ENCODE results near the gene HBG2.

HBG2 gene

GRCh38 chr11:5298451-5298850, 43.9 kb upstream of the HBG2 start:
- no peak for TF ChIP-seq CEBPB (IDR thresholded peaks at IDR 0.05)
- no peak for TF ChIP-seq ZBTB7A (IDR thresholded peaks at IDR 0.05; ENCODE audit: low read depth)
- TF ChIP-seq REST (IDR thresholded peaks at IDR 0.05; ENCODE audit: low read depth): no peak
- TF ChIP-seq NFIC (IDR thresholded peaks at IDR 0.05): no peak
- no peak for TF ChIP-seq RAD21 (IDR thresholded peaks at IDR 0.05; ENCODE audit: low read depth)
- TF ChIP-seq CREB1 (IDR thresholded peaks at IDR 0.05; ENCODE audit: low read depth): no peak

- TF ChIP-seq YY1 (IDR thresholded peaks at IDR 0.05; ENCODE audit: low read depth) (no peak), TAF1 (IDR thresholded peaks at IDR 0.05; ENCODE audit: low read depth) (no peak), CREB1 (IDR thresholded peaks at IDR 0.05; ENCODE audit: low read depth) (no peak), REST (IDR thresholded peaks at IDR 0.05; ENCODE audit: low read depth) (no peak), EP300 (IDR thresholded peaks at IDR 0.05; ENCODE audit: borderline replicate concordance) (no peak), TCF12 (IDR thresholded peaks at IDR 0.05; ENCODE audit: low read depth) (no peak), NFIC (IDR thresholded peaks at IDR 0.05) (no peak), TEAD4 (IDR thresholded peaks at IDR 0.05) (no peak), CEBPB (IDR thresholded peaks at IDR 0.05) (no peak), EGR1 (IDR thresholded peaks at IDR 0.05) (no peak), ZBTB7A (IDR thresholded peaks at IDR 0.05; ENCODE audit: low read depth) (no peak), RAD21 (IDR thresholded peaks at IDR 0.05; ENCODE audit: low read depth) (no peak), FOXM1 (IDR thresholded peaks at IDR 0.05; ENCODE audit: borderline replicate concordance, low read depth) (no peak)
- TF ChIP-seq, protein P1, sequence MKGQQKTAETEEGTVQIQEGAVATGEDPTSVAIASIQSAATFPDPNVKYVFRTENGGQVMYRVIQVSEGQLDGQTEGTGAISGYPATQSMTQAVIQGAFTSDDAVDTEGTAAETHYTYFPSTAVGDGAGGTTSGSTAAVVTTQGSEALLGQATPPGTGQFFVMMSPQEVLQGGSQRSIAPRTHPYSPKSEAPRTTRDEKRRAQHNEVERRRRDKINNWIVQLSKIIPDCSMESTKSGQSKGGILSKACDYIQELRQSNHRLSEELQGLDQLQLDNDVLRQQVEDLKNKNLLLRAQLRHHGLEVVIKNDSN (IDR thresholded peaks at IDR 0.05): no peak
- TF ChIP-seq, protein P2, sequence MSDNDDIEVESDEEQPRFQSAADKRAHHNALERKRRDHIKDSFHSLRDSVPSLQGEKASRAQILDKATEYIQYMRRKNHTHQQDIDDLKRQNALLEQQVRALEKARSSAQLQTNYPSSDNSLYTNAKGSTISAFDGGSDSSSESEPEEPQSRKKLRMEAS (IDR thresholded peaks at IDR 0.05): no peak
Observed at GRCh38 chr11:5297721-5298323, 43.2 kb upstream of the HBG2 start.

- TF ChIP-seq EP300 (IDR thresholded peaks at IDR 0.05; ENCODE audit: borderline replicate concordance): no peak
- no peak for TF ChIP-seq ZBTB7A (IDR thresholded peaks at IDR 0.05; ENCODE audit: low read depth)
- no peak for TF ChIP-seq NFIC (IDR thresholded peaks at IDR 0.05)
- TF ChIP-seq REST (IDR thresholded peaks at IDR 0.05; ENCODE audit: low read depth): no peak
- TF ChIP-seq, protein P1 (IDR thresholded peaks at IDR 0.05): no peak
- TF ChIP-seq FOXM1 (IDR thresholded peaks at IDR 0.05; ENCODE audit: borderline replicate concordance, low read depth): no peak
- TF ChIP-seq RAD21 (IDR thresholded peaks at IDR 0.05; ENCODE audit: low read depth): no peak
- TF ChIP-seq TAF1 (IDR thresholded peaks at IDR 0.05; ENCODE audit: low read depth): no peak
- TF ChIP-seq CEBPB (IDR thresholded peaks at IDR 0.05): no peak
- TF ChIP-seq, protein P2 (IDR thresholded peaks at IDR 0.05): no peak
- no peak for TF ChIP-seq YY1 (IDR thresholded peaks at IDR 0.05; ENCODE audit: low read depth)
- TF ChIP-seq TEAD4 (IDR thresholded peaks at IDR 0.05): no peak
- no peak for TF ChIP-seq EGR1 (IDR thresholded peaks at IDR 0.05)
- no peak for TF ChIP-seq CREB1 (IDR thresholded peaks at IDR 0.05; ENCODE audit: low read depth)
- TF ChIP-seq TCF12 (IDR thresholded peaks at IDR 0.05; ENCODE audit: low read depth): no peak
Observed at GRCh38 chr11:5293028-5293427, 38.4 kb upstream of the HBG2 start.

DNA sequence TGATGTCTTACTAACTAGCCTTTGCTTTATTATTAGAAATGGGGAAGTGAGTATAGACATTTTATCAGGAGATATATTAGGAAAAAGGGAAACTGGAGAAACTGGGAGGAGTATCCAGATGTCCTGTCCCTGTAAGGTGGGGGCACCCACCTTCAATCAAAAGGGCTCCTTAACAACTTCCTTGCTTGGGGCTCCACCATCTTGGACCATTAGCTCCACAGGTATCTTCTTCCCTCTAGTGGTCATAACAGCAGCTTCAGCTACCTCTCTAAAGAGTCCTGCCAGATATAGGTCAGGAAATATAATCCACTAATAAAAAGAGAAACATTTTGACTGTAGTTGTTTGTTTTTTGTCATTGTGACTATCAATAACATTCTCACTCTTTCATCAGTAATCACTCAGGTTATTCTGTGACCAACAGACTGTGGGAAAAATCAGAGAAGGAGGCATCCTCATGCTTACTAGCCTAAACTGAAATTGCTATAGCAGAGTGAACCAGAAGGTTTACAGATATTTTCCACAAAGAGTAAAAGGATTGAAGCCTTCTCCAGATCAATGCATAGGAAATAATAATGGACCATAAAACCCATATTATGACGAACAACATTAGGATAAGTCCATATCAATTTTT, 36.7 kb upstream of the HBG2 start:
- peak; percentile 53 for TF ChIP-seq RAD21 (IDR thresholded peaks at IDR 0.05; ENCODE audit: low read depth)
- TF ChIP-seq YY1 (IDR thresholded peaks at IDR 0.05; ENCODE audit: low read depth): peak; percentile 55; the same call in 1 of the 2 replicates
- TF ChIP-seq, protein P2 (IDR thresholded peaks at IDR 0.05): no peak
- no peak for TF ChIP-seq TCF12 (IDR thresholded peaks at IDR 0.05; ENCODE audit: low read depth)
- TF ChIP-seq TEAD4 (IDR thresholded peaks at IDR 0.05): no peak

Data from Ishikawa (cell line).